ENCODE results near the gene LRP8. TPM values are rescaled to one million over a fixed set of nuclear protein-coding genes. Genes with fewer than 3 reads are reported as not detected.

Gene LRP8
- total and polyA plus RNA-seq, 2 experiments from 2014 or later = 2.4 to 2.7 TPM

DNA sequence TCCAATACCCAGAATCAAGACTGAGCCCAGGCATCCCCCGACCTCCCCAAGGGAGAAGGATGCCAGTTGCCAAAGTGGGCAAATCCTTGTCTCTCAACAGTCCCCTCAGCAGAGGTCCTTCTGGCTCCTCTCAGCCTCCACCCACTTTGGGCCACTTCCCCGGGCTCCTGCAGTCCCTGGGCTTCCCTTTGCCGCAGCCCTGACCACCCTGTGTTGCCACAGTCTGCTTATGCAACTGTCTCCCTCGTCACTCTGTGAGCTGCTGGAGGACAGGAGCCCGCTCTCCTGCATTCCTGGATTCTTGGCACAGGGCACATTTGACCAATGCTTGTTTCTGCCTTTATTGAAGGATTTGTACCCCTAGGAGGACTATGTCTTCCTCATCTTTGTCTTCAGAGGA lies 2.9 kb upstream of the LRP8 start:
- DNase-seq (ENCODE audit: low spot score) = no peak
- TF ChIP-seq, protein P1, sequence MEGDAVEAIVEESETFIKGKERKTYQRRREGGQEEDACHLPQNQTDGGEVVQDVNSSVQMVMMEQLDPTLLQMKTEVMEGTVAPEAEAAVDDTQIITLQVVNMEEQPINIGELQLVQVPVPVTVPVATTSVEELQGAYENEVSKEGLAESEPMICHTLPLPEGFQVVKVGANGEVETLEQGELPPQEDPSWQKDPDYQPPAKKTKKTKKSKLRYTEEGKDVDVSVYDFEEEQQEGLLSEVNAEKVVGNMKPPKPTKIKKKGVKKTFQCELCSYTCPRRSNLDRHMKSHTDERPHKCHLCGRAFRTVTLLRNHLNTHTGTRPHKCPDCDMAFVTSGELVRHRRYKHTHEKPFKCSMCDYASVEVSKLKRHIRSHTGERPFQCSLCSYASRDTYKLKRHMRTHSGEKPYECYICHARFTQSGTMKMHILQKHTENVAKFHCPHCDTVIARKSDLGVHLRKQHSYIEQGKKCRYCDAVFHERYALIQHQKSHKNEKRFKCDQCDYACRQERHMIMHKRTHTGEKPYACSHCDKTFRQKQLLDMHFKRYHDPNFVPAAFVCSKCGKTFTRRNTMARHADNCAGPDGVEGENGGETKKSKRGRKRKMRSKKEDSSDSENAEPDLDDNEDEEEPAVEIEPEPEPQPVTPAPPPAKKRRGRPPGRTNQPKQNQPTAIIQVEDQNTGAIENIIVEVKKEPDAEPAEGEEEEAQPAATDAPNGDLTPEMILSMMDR (IDR thresholded peaks at IDR 0.05; ENCODE audit: poor library complexity) = no peak
- TF ChIP-seq EZH2 (IDR thresholded peaks at IDR 0.05; ENCODE audit: borderline replicate concordance) = no peak
- no peak for TF ChIP-seq EZH2phosphoT487 (IDR thresholded peaks at IDR 0.05; ENCODE audit: low read depth, severe bottlenecking, unreplicated experiment)
- no peak overlapping the region for H2AFZ ChIP-seq
- WGBS (ENCODE audit: low lambda C conversion rate, missing lambda C conversion rate) = 84% methylated on average over 5 of the region's 5 CpGs
- H4K20me1 ChIP-seq (ENCODE audit: insufficient read depth, poor library complexity, severe bottlenecking) = no peaks in the 10 kb centered on the region
- peaks cover 4% of the 10 kb centered on the region for H3K4me1 ChIP-seq (ENCODE audit: insufficient read depth)
- H3K27ac ChIP-seq = no peak overlapping the region
- H3K9me3 ChIP-seq (ENCODE audit: low read depth) = no peaks in the 10 kb centered on the region
- peaks cover 6% of the 10 kb centered on the region for H3K27me3 ChIP-seq
- no peaks in the 10 kb centered on the region for H3K36me3 ChIP-seq (replicated peaks; ENCODE audit: insufficient read depth, low read depth)
- no peak overlapping the region for H3K4me3 ChIP-seq
- no peaks in the 10 kb centered on the region for H3K9me2 ChIP-seq (replicated peaks; ENCODE audit: insufficient read depth)
- H3K79me2 ChIP-seq = no peaks in the 10 kb centered on the region
- no peak overlapping the region for H3K4me2 ChIP-seq

DNA sequence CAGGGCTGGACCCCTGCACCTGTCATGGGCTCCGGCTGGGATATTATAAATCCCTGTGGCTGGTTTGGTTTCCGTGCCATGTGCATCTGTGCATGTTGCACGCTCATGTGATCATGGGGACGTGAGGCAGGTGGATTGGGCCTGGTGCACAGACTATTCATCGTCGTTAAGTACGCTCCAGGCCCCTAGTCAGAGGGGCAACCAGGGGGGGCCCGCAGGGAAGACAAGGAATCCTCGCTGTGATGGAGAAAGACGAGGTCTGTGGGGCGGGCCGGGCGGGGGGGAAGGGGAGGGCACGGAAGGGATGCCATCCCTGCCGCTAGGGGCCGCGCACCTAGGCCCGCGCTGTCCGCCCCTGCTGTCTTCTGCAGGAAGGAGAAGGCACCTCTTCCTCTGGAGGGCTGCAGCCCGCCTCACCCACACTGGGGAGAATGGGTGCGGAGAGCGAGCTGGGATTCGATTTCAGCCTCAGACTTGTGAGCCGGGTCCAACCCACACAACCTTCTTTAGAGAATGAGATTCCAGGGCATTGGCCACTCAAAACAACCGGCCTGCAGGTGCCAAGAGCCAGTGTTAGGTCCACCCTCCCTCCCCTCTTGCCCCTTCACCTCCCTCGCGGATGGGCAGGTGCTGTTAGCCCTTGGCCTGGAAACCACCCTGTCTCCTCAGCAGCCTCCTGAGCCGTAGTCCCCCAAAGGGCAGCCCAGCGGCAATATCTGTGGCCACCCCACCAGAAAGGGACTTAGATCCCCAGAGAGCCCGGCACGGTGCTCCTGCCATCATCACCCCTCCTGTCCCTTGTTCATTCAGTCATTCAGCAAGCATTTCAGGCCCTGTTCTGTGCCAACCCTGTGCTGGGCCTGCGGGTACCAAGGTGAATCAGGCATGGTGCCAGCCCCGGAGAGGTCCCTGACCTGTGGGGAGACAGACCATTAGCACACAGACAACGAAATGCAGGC lies 950 bp upstream of the LRP8 start:
- TF ChIP-seq, protein P1 (IDR thresholded peaks at IDR 0.05; ENCODE audit: poor library complexity) = peak; percentile 21
- no peak for TF ChIP-seq EZH2 (IDR thresholded peaks at IDR 0.05; ENCODE audit: borderline replicate concordance)
- no peak overlapping the region for H3K27ac ChIP-seq
- 50% methylated on average over 27 of the region's 35 CpGs for WGBS (ENCODE audit: low lambda C conversion rate, missing lambda C conversion rate)

DNA sequence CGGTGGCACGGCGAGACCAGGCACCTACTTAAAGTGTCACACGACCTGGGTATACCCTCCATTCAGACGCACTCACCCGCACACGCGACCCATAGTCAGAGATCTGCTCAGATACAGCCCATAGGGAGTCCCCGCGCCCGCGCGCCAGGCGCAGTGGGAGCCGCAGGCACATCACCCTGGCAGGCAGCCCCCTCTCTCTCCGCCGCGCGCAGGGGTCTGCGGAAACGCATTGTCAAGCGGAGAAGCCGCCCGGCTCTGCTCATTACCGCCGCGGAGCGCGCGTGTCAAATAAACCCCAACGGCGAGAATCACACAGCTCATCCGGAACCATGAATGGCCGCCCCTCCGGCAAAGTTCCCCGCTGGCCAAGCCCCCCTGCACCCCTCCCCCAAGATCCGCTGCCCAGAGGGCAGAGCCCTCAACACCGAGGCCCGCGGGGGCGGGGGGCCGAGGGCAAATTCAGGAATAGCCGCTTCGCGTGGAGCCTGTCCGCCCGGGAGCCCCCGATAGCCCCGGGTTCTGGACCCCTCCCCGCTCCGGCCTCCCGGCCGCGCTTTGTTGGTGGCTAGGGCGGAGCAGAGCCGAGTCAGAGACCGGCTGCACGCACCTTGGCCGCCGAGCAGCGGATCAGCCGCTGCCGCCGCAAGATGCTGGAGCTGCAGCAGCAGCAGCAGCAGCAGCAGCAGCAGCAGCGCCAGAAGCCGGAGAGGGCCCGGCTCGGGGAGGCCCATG lies 522 bp downstream of the LRP8 start:
- H3K27me3 ChIP-seq = peaks cover 5% of the 10 kb centered on the region
- peak overlapping the region; percentile 85 for H3K4me3 ChIP-seq
- H3K9me3 ChIP-seq (ENCODE audit: low read depth) = no peaks in the 10 kb centered on the region
- H3K36me3 ChIP-seq (replicated peaks; ENCODE audit: insufficient read depth, low read depth) = no peaks in the 10 kb centered on the region
- H3K4me1 ChIP-seq (ENCODE audit: insufficient read depth) = peaks cover 10% of the 10 kb centered on the region
- H3K4me2 ChIP-seq = peak overlapping the region; percentile 100
- TF ChIP-seq, protein P1 (IDR thresholded peaks at IDR 0.05; ENCODE audit: poor library complexity) = no peak
- no peak for TF ChIP-seq EZH2phosphoT487 (IDR thresholded peaks at IDR 0.05; ENCODE audit: low read depth, severe bottlenecking, unreplicated experiment)
- TF ChIP-seq EZH2 (IDR thresholded peaks at IDR 0.05; ENCODE audit: borderline replicate concordance) = no peak
- under 1% methylated on average over 45 of the region's 68 CpGs for WGBS (ENCODE audit: low lambda C conversion rate, missing lambda C conversion rate)
- DNase-seq (ENCODE audit: low spot score) = peak; percentile 46
- H3K27ac ChIP-seq = no peak overlapping the region
- H4K20me1 ChIP-seq (ENCODE audit: insufficient read depth, poor library complexity, severe bottlenecking) = no peaks in the 10 kb centered on the region
- H2AFZ ChIP-seq = peak overlapping the region; percentile 92
- H3K9me2 ChIP-seq (replicated peaks; ENCODE audit: insufficient read depth) = no peaks in the 10 kb centered on the region
- no peaks in the 10 kb centered on the region for H3K79me2 ChIP-seq

More for the DNA sequence above, 950 bp upstream of the LRP8 start:
- no peak for DNase-seq (ENCODE audit: low spot score)
- Histone ChIP-seq H3K4me3 (no peak overlapping the region), H3K27me3 (peaks cover 5% of the 10 kb centered on the region), H3K4me1 (ENCODE audit: insufficient read depth) (peaks cover 10% of the 10 kb centered on the region), H4K20me1 (ENCODE audit: insufficient read depth, poor library complexity, severe bottlenecking) (no peaks in the 10 kb centered on the region), H3K9me3 (ENCODE audit: low read depth) (no peaks in the 10 kb centered on the region), H3K9me2 (replicated peaks; ENCODE audit: insufficient read depth) (no peaks in the 10 kb centered on the region), H3K79me2 (no peaks in the 10 kb centered on the region), H3K36me3 (replicated peaks; ENCODE audit: insufficient read depth, low read depth) (no peaks in the 10 kb centered on the region), H3K4me2 (peak overlapping the region; percentile 81), H2AFZ (peak overlapping the region; percentile 46)

Data from hepatocyte (in vitro differentiated cells).